HG03045 (cell line): ENCODE results near the gene PRDM10.
"Not testable (repeated sequence)": the region's sequence is repeated elsewhere in the genome, so short reads cannot be mapped to it uniquely, and the experiment has no call there.

ENCODE experiments used
- ATAC-seq: cut with Tn5 transposase; IDR thresholded peaks from one replicate; pipeline ENCODE4 v1.9.1; 2021; ENCODE audit warnings: mild to moderate bottlenecking, moderate library complexity; ENCODE audit not compliant: unreplicated experiment

PRDM10 gene

DNA sequence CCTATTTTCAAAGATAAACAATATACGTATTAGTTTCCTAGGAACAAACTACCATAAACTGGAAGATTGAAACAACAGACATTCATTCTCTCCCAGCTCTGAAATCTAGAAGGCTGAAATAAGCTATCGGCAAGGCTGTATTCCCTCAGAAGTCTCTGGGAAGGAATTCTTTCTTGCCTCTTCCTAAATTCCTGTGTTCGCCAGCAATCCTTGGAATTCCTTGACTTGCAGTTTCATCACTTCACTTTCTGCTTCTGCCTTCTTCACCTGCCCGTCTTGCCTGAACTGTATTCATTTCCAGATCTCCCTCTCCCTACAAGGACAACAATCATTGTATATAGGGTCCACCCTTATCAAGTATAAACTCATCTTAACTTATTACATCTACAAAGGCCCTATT is 17.7 kb upstream of the PRDM10 start:
- ATAC-seq, result no peak

DNA sequence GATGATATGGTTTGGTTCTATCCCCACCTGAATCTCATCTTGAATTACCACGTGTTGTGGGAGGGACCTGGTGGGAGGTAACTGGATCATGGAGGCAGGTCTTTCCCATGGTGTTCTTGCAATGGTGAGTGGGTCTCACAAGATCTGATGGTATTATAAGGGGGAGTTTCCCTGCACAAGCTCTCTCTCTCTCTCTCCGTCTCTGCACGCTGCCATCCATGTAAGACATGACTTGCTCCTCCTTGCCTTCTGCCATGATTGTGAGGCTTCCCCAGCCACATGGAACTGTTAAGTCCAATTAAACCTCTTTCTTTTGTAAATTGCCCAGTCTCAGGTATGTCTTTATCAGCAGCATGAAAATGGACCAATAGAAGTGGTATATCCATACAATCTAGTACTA is 13.2 kb upstream of the PRDM10 start:
- not testable (repeated sequence) for ATAC-seq

DNA sequence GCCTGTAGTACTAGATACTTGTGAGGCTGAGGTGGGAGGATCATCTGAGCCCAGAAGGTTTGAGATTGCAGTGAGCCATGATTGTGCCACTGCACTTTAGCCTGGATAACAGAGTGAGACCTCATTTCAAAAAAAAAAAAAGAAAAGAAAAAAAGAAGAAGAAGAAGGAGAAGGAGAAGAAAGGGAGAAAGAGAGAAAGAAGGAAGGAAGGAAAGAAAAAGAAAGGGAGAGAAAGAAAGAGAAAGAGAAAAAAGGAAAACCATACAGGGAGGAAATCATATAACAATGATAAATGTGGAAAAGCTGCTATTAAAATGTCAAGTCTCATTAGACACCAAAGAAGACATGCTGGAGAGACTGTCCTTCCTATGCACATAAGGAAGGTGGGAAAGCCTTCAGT is 5.7 kb upstream of the PRDM10 start:
- no peak for ATAC-seq

DNA sequence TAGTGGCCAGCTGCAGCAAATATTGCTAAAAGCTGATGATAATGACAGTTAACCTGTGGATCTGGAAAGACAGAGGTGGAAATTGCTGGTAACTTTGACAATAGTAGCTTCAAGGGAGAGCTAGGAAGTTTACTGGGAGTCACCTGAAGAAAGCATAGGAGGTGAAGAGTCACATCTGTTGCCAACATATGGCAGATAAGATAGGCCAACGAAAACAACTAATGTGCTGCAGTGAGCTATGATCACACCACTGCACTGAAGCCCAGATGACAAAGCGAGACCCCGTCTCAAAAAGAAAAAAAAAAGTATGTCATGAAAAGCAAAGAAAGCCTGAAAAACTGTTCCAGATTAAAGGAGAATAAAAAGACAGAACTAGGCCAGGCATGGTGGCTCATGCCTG is 4.3 kb upstream of the PRDM10 start:
- no peak for ATAC-seq

DNA sequence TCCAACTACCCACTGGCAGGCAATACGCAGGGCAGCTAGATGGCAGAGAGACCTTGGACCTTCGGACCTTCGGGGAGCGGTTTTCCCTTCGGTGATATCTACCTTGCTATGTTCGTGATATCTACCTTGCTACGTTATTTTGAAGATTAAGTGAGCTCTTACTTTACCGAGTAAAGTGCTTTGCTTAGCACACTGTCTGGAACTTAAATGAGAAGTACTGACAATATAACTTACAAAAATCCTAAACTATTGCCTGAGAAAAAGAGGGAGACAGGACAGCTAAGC is 1.0 kb upstream of the PRDM10 start:
- peak; percentile 14 for ATAC-seq

DNA sequence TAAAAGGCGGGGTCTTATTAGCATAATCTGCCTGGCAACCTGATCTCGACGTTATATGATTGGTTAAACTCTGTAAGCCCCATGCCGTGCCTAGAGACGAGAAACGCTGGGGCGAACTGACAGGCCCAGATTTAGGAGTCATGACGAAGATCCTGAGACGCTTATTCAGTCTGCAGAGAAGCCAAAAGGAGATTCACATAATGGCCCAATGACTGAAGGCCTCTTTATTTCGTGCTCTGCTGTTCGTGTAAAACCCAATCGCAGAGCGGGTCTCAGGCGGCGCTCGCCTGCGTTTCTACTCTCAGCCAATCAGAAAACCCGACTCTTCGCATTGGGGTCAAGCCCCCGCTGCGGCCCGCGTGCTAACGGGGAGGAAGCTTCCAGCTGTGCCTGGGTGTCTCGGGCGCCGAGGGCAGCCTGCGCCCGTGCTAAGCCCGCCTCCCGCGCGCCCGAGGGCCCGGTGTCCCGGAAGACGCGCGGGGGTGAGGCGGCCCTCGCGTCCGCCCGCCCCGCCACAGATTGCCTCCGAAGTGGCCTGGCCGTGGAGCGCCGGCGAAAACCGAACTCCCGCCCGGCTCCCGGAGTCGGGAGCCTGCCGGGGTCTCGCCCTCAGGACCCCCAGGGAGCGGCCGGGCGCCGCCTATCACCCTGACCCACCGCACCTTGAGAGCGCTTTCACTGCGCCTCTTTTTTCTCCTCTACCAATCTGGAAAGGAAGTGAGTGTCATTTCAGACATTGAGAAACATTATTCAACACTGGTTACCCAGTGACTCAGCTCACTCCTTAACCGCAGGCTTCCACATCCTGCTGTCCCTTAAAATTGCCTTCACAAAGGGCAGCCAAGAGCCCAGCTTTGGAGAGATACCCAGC is 446 bp upstream of the PRDM10 start:
- peak; percentile 82 for ATAC-seq

DNA sequence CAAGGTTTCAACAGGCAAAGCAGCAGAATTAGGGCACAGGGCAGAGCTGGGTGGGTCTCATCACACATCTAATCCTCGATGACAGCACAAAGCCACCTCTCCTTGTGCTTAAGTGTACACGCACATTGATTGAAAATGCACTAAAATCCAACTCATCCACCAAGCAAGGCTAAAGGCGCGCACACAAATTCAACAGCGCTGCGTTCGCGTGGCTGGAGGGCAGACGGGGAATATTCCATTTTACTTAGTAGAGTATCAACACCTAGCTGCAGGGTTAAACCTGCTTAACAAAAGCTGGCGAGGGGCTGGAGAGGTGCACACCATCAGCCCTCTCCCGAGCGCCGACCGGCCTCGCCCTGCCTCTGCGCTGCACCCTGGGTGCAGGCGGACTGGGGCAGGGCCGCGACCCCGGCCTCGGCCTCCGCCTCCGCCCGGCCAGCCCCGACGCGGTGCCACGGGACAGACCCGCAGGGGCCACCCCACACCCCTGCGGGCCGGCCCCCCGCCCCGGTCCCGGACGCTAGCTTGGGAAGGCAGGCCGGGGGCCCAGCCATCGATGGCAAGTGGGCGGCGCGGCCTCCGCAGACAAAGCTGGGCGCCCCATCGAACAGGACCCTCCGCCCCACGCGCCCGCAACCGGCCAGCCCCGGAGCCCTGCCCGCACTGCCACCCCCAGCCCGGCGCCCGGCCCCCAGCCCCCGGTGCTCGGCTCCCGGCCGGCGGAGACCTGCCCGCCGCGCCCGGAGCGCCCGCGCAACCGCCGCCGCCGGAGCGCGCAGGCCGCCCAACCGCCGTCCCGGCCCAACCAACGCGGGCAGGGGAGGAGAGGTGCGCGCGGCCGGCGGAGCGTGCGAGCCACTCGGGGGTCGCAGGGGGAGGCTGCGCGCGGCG is 929 bp downstream of the PRDM10 start:
- ATAC-seq, result peak; percentile 22

DNA sequence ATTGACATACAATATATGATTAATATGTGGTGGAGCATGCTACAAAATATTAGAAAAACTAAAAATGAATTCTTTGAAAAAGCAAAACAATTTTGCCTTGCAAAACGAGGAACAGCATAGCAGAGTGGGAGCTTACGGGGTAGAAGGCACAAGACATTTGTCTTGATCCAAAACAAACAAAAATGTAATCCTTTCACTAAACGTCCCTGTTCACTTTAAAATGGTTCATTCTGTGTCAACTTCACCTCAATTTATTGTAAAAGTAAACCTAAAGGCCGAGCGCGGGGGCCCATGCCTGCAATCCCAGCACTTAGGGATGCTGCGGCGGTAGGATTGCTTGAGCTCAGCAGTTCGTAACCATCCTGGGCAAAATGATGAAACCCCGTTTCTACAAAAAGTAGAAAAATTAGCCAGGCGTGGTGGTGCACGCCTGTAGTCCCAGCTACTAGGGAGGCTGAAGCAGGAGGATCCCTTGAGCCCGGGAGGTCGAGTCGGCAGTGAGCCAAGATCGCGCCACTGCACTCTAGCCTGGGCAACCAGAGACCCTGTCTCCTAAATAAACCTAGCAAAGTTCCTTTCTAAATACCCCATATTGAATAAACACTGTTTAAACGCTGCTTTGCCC is 2.0 kb downstream of the PRDM10 start:
- ATAC-seq, result no peak

DNA sequence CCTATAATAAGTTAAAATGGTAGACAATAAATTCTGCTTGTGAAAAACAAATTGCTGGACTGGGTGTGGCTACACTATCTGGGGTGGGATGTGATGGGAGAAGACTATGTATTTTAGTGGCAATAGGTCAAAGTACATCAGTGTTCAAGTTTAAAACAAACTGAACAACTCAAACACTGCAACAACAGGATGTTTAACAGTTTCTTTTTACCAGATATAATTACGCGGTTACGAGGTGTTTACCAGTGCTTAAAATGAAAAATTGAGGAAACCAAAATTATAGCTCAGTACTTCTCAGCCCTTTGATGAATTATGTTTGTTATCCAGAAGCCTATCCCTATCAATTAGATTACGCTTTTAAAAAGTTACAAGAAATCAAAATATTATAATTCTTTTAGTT is 3.2 kb downstream of the PRDM10 start:
- no peak for ATAC-seq

DNA sequence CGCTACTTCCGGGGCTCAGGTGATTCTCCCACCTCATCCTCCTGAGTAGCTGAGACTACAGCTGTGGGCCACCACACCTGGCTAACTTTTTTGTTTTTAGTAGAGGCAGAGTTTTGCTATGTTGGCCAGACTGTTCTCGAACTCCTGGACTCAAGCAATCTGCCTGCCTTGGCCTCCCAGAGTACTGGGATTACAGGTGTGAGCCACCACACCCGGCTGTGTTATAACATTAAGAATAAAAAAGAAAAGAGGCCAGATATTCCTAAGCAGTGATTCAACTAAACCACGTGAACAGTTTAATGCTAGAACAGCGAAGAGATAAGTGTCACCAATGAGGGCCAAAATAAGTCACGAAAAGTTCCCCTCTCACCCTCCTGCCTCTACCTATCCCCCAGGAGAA is 3.7 kb downstream of the PRDM10 start:
- ATAC-seq, result no peak

DNA sequence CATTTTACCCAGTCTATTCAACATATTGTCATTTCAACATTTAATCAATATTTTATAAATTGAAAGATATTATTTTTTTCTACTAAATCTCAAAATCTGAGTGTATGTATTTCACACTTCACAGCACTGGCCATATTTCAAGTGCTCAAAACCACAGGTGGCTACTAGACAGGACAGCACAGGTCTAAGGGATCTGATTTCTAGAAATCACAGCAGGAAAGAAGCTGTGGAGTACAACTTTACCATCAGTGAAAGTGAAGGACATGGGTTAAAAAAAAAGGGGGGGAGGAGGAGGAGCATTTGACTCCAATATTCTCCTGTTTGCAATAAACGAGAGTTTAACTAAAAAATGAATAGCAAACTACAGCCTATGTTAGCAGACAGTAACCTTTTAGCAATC is 4.5 kb downstream of the PRDM10 start:
- ATAC-seq, result no peak

DNA sequence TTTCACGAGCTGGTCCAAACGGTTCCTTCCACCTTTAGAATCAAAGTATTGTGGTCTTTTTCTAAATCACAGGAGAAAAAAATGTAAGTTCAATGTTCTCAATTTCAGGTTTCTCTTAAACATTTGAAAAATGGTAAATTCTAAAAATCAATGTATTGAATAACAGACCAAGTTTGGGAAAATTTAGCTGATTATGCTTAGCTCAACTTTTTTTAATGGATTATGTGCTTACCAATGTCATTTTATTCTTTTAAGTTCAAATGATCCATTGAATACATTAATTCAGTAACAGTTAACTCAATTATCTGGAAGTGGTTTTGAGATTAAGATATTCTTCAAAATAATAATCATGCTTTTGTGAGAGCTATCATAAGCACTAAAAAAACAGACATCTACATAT is 5.1 kb downstream of the PRDM10 start:
- ATAC-seq, result no peak

DNA sequence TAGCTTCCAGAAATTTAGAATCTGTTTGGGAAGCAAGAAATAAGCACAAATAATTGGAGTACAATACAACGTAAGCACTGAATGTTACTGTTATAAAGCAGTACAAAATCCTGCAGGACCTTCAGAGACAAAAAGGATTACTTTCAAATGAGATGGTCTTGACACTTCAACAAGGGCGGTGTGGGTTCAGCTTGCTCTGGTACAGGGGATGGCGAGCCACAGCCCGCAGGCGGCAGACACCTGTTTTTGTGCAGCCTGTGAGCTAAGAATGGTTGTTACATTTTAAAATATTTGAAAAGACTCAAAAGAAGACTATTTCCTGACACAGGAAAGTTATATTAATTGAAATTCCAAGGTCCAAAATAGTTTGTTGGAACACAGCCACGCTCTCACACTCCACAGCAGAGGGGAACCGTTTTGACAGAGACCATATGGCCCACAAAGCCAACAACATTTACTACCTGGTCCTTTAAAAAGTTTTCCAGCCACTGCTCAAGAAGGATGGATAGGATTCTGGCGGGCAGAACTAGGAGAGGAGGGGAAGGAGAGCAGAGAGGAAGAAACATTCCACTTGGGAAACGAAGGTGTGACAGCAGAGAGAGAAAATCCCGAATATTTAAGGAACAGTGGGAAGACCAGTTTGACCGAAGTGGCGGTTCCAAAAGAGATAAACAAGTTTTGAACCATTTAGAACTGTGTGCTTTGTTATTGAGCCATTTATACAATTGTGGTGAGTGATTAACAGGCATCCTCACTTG is 6.3 kb downstream of the PRDM10 start:
- no peak for ATAC-seq

DNA sequence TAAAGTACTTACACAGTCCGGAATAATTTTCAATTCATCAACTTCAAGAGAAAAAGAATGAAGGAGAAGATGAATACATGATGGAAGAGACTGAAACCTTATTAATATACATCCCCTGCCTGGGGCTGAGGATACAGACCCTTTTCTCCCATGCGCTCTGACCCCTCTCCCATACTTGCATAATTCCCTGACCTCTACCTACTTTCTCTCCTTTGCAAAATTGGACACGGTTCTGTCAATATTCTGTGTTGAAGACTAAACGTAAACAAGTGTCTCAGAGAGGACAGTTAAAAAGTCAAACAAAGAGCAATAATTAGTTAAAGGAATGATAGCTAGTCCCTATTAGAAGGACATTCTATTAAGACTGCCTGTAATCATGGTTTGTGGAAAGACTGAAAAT is 7.5 kb downstream of the PRDM10 start:
- ATAC-seq, result no peak

DNA sequence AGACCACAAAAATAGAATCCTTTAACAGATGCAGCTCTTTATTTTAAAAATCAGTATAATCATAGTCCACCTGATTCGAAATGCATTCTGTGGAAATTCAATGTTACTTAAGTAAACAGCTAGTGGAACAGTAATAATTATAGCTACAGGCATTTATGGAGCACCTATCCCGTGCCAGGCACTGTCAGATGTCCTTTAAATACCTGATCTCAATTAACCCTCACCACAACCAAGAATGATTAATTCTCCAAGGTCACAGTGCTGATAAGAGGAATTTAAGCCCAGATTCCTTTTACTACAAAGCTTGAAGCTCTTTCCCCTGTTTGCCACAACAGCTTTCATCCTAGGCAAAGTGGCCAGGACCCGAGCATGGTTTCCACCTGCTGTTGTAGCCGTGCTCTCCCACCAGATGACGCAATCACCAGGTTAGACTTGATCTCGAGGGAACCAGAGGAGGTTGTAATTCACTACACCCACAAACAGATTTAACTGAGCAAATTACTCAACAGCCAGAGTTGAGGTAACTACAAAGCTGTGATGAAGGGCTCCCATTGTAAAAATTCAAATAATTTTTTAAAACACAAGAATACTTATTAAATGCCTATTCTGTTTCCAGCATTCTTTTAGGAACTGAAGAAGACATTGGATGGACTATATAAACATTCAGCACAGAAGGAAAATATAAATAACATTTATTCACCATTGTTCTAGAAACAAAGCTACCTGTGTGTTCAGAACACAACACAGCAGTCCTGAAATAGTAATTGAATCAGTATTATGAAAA is 10.3 kb downstream of the PRDM10 start:
- ATAC-seq, result no peak

DNA sequence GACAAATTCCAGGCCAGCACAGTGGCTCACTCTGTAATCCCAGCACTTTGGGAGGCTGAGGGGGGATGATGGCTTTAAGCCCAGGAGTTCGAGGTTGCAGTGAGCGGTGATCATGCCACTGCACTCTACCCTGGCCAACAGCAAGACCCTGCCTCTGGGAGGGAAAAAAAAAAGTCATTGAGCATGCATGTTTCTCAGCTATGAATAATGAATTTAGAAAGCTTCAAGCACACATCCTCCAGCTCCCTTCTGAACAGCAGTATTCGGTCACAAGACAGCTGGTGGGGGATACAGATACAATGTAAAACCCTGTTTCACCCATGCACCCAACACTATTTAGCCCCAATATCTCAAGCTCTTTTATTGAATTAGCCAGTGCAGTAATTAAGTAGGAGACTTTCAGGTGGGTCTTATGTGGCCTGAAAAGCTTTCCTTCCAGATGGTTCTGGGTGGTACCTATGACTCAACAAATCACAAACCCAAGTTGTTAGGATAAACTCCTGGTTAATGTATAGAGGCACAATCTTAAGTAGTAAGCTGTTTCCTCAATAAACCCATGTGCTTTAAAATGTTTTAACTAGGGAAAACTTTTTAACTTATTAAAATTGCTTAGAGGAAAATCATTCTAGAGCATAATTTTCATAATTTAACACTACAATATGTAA is 13.4 kb downstream of the PRDM10 start:
- no peak for ATAC-seq

DNA sequence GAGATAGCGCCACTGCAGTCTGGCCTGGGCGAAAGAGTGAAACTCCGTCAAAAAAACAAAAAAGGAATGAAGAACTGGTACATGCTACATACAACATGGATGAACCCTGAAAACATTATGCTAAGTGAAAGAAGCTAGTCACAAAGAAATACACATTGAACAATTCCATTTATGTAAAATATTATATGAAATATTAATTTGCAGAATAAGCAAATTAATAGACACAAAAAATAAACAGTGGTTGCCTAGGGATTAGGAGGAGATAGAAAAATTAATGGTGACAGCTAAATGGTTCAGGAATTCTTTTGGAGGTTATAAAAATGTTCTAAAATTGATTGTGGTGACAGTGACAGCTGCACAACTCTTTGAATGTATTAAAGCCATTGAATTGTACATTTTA is 14.7 kb downstream of the PRDM10 start:
- no peak for ATAC-seq

DNA sequence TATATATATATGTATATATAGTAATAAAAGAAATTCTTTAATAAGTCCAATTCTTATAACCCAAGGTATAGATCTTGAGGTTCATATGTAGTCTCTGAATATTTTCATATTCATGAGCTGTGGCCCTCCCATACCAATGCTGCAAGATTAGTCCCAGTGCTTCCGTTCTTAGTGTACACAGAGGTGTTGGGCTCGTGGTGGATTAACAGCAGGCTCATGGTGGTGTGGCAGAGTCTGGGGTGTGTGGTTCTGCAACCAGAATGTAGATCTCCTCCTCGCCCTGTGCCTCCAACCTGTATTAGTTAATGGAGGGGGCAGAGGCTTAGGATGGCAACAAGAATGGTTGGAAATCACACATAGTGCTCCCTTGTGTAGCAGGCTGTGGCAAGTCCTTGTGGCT is 16.8 kb downstream of the PRDM10 start:
- no peak for ATAC-seq

DNA sequence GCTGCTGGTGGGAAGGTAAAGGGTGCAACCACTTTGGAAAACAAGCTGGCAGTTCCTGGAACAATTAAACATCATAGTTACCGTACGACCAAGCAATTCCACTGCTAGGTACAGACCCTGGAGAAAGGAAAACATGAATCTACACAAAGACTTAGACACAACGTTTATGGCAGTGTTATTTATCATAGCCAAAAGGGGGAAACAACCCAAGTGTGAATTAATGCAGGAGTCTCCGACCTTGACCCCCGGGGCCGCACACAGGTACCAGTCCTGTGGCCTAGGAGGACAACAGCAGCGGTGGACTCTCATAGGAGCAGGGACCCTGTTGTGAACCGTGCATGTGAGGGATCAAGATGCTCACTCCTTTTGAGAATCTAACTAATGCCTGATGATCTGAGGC is 22.5 kb downstream of the PRDM10 start:
- ATAC-seq, result no peak
